RWPE1 (cell line): ENCODE data around the gene LARGE1.

ENCODE experiments used
- CTCF ChIA-PET: fragments of 350-600 bp; sonication (Branson Sonifier 250); formaldehyde crosslinking; extraction: SDS; loops from one replicate; lab custom pipeline; 2021; lab: Yijun Ruan, JAX
- POLR2A ChIA-PET: fragments of 400-600 bp; formaldehyde crosslinking; extraction: SDS; loops from one replicate; lab custom pipeline; 2020; ENCODE audit warnings: antibody characterized with exemption; ENCODE audit not compliant: low non-redundant PET; lab: Yijun Ruan, JAX
- DNase-seq: peaks from one replicate; pipeline ENCODE4 v3.0.0; 2012; ENCODE audit warnings: low spot score
- H3K27ac ChIP-seq: fragments of 450-650 bp; 2 replicates; pipeline ENCODE4 v1.5.1; 2017
- TF ChIP-seq, protein P1 (sequence below): fragments of 450-650 bp; conservative IDR thresholded peaks from 2 replicates; pipeline ENCODE4 v1.5.1; 2017; ENCODE audit warnings: low read depth, mild to moderate bottlenecking

Gene LARGE1

GRCh38 chr22:33429281-33429680 is 491.0 kb downstream of the LARGE1 start:
- no peak for DNase-seq
- TF ChIP-seq, protein P1, sequence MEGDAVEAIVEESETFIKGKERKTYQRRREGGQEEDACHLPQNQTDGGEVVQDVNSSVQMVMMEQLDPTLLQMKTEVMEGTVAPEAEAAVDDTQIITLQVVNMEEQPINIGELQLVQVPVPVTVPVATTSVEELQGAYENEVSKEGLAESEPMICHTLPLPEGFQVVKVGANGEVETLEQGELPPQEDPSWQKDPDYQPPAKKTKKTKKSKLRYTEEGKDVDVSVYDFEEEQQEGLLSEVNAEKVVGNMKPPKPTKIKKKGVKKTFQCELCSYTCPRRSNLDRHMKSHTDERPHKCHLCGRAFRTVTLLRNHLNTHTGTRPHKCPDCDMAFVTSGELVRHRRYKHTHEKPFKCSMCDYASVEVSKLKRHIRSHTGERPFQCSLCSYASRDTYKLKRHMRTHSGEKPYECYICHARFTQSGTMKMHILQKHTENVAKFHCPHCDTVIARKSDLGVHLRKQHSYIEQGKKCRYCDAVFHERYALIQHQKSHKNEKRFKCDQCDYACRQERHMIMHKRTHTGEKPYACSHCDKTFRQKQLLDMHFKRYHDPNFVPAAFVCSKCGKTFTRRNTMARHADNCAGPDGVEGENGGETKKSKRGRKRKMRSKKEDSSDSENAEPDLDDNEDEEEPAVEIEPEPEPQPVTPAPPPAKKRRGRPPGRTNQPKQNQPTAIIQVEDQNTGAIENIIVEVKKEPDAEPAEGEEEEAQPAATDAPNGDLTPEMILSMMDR, result no peak
- POLR2A ChIA-PET, result no interaction called here
- CTCF ChIA-PET, result no interaction called here
- H3K27ac ChIP-seq, result no peak overlapping the region

DNA sequence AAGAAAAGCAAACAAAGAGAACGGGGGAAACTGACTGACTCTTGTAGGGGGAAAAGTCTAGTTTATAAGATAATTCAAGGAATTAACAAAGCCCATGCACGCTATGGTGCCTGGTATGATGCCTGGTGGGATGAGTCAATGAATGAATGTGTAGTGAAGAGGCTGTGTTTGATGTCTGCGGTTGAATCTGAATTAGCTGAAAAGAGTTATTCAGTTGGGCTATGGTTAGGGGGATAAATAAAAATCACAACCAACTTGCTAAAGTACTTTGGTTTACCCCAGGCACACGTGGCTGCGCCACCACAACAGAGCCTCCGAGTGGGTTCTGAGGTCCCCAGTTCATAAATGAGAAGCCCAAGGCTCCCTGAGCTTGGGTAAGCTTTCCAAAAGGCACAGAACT is 492.8 kb downstream of the LARGE1 start:
- POLR2A ChIA-PET, result no interaction called here
- no peak for DNase-seq
- TF ChIP-seq, protein P1, result no peak
- no peak overlapping the region for H3K27ac ChIP-seq
- CTCF ChIA-PET, result no interaction called here

- ChIA-PET CTCF (no interaction called here), POLR2A (no interaction called here)
- no peak for DNase-seq
- H3K27ac ChIP-seq, result no peak overlapping the region
- TF ChIP-seq, protein P1, result no peak
Measured at GRCh38 chr22:33426451-33426850, 493.8 kb downstream of the LARGE1 start.

DNA sequence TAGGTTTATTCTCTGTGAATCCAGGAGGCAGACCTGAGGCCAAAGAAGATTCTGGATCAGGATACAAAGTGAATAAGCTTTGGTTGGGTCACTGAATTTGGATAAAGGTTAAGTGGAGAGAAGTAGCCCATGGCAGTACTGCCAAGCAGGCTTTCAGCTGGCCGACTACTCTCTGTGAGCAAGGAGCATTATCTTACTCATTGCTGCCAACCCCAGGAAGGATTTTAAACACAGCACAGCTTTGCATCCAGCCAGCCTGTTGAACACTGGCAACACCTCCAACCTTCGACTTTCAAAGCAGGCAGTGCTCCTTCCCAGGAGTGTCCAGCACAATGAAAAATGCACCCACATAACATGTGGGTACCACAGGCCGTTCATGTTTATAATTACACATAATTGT is 498.4 kb downstream of the LARGE1 start:
- CTCF ChIA-PET, result interaction anchor here (0.6 kb wide), 1 partner anchor 326 kb away, joined by 4 read pairs; no protein-coding TSS in a partner anchor
- H3K27ac ChIP-seq, result no peak overlapping the region
- TF ChIP-seq, protein P1, result no peak
- POLR2A ChIA-PET, result no interaction called here
- DNase-seq, result no peak

GRCh38 chr22:33418484-33418883 is 501.8 kb downstream of the LARGE1 start:
- CTCF ChIA-PET, result no interaction called here
- POLR2A ChIA-PET, result no interaction called here

GRCh38 chr22:33415401-33415800 is 504.9 kb downstream of the LARGE1 start:
- POLR2A ChIA-PET, result no interaction called here
- H3K27ac ChIP-seq, result no peak overlapping the region
- CTCF ChIA-PET, result no interaction called here
- DNase-seq, result no peak
- TF ChIP-seq, protein P1, result no peak

More at GRCh38 chr22:33418484-33418883, 501.8 kb downstream of the LARGE1 start:
- H3K27ac ChIP-seq, result no peak overlapping the region
- no peak for DNase-seq
- TF ChIP-seq, protein P1, result no peak

DNA sequence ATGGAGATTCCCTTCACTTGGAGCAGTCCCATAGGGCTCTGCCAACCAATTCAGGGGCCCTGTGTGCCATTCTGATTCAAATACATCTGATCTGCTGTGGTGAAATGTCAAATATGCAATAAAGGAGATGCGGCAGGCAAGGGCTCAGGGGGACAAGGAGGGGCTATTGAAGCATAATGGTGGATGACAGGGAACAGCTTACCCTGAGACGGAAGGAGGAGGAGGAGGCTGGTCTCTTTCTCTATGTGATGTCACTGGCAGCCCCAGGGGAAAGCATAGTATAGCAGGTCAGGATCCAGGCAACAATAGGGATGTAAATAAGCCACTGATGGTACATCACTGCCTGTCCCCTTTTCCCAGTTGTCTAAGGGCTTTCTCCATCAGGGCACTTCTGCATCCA is 511.2 kb downstream of the LARGE1 start:
- ChIA-PET POLR2A (no interaction called here), CTCF (no interaction called here)
- no peak overlapping the region for H3K27ac ChIP-seq
- TF ChIP-seq, protein P1, result no peak
- DNase-seq, result no peak
